Neural crest cell (in vitro differentiated cells): ENCODE data around the gene PATL2. TPM values are rescaled to one million over a fixed set of nuclear protein-coding genes. Genes with fewer than 3 reads are reported as not detected.
"Not testable (repeated sequence)": the region's sequence is repeated elsewhere in the genome, so short reads cannot be mapped to it uniquely, and the experiment has no call there.

Source experiments
- DNase-seq: peaks from one replicate; pipeline ENCODE4 v3.0.0; 2021; ENCODE audit warnings: low read depth, mixed read lengths, low spot score
- H3K27ac Mint-ChIP-seq: one replicate; pipeline ENCODE4 v1.8.0; 2021; ENCODE audit warnings: mild to moderate bottlenecking, mixed read lengths; ENCODE audit not compliant: unreplicated experiment
- H3K27me3 Mint-ChIP-seq: 2 replicates; pipeline ENCODE4 v1.8.0; 2021; ENCODE audit warnings: low read depth, mild to moderate bottlenecking, mixed read lengths
- H3K36me3 Mint-ChIP-seq: 2 replicates; pipeline ENCODE4 v1.8.0; 2021; ENCODE audit warnings: low read depth, mild to moderate bottlenecking, mixed read lengths
- H3K4me1 Mint-ChIP-seq: 2 replicates; pipeline ENCODE4 v1.8.0; 2021; ENCODE audit warnings: mixed read lengths
- H3K4me3 Mint-ChIP-seq: one replicate; pipeline ENCODE4 v1.8.0; 2021; ENCODE audit warnings: mild to moderate bottlenecking, mixed read lengths
- H3K9me3 Mint-ChIP-seq: 2 replicates; pipeline ENCODE4 v1.8.0; 2021; ENCODE audit warnings: mixed read lengths
- CTCF ChIP-seq: fragments of 200-600 bp; sonication (generic); conservative IDR thresholded peaks from 2 replicates; pipeline ENCODE4 v1.5.0; 2021; ENCODE audit warnings: antibody characterized with exemption, mild to moderate bottlenecking
- total RNA-seq: library from RNA; stranded (reverse); gene quantifications from 2 replicates; pipeline ENCODE4 v1.2.1, GENCODE V29; 2021

PATL2 gene
- total RNA-seq, 1 donor from 2014 or later: 0.35 TPM

GRCh38 chr15:44710236-44711095 is 657 bp downstream of the PATL2 start:
- peaks cover 2% of the 10 kb centered on the region for H3K36me3 Mint-ChIP-seq
- H3K9me3 Mint-ChIP-seq: no peaks in the 10 kb centered on the region
- H3K4me3 Mint-ChIP-seq: peak overlapping the region; percentile 100
- peaks cover 23% of the 10 kb centered on the region for H3K4me1 Mint-ChIP-seq
- no peak for TF ChIP-seq CTCF
- DNase-seq: no peak
- peak overlapping the region; percentile 99 for H3K27ac Mint-ChIP-seq
- H3K27me3 Mint-ChIP-seq: no peaks in the 10 kb centered on the region

GRCh38 chr15:44706946-44707636 is 4.0 kb downstream of the PATL2 start:
- H3K9me3 Mint-ChIP-seq: peaks cover 10% of the 10 kb centered on the region
- DNase-seq: no peak
- peaks cover 10% of the 10 kb centered on the region for H3K27me3 Mint-ChIP-seq
- no peaks in the 10 kb centered on the region for H3K36me3 Mint-ChIP-seq
- no peak overlapping the region for H3K4me3 Mint-ChIP-seq
- peaks cover 12% of the 10 kb centered on the region for H3K4me1 Mint-ChIP-seq
- H3K27ac Mint-ChIP-seq: peak overlapping the region; percentile 67
- no peak for TF ChIP-seq CTCF

GRCh38 chr15:44706401-44706800 is 4.7 kb downstream of the PATL2 start:
- Mint-ChIP-seq H3K27ac (no peak overlapping the region), H3K36me3 (no peaks in the 10 kb centered on the region), H3K4me3 (no peak overlapping the region), H3K27me3 (peaks cover 13% of the 10 kb centered on the region), H3K9me3 (peaks cover 11% of the 10 kb centered on the region), H3K4me1 (peaks cover 9% of the 10 kb centered on the region)
- no peak for TF ChIP-seq CTCF
- DNase-seq: no peak

GRCh38 chr15:44705986-44706385 is 5.1 kb downstream of the PATL2 start:
- H3K36me3 Mint-ChIP-seq: no peaks in the 10 kb centered on the region
- H3K9me3 Mint-ChIP-seq: peaks cover 11% of the 10 kb centered on the region
- DNase-seq: no peak
- H3K4me3 Mint-ChIP-seq: no peak overlapping the region
- no peak for TF ChIP-seq CTCF
- H3K27me3 Mint-ChIP-seq: peaks cover 16% of the 10 kb centered on the region
- no peak overlapping the region for H3K27ac Mint-ChIP-seq
- H3K4me1 Mint-ChIP-seq: peaks cover 5% of the 10 kb centered on the region

GRCh38 chr15:44700676-44701075 is 10.4 kb downstream of the PATL2 start:
- H3K4me1 Mint-ChIP-seq, H3K36me3 Mint-ChIP-seq, H3K27ac Mint-ChIP-seq, H3K4me3 Mint-ChIP-seq, DNase-seq: not testable (repeated sequence)
- peaks cover 24% of the 10 kb centered on the region for H3K9me3 Mint-ChIP-seq
- peaks cover 50% of the 10 kb centered on the region for H3K27me3 Mint-ChIP-seq

GRCh38 chr15:44698641-44699040 is 12.5 kb downstream of the PATL2 start:
- DNase-seq: no peak
- Mint-ChIP-seq H3K27ac (no peak overlapping the region), H3K9me3 (peaks cover 20% of the 10 kb centered on the region)

More at GRCh38 chr15:44698641-44699040, 12.5 kb downstream of the PATL2 start:
- Mint-ChIP-seq H3K4me1 (no peaks in the 10 kb centered on the region), H3K27me3 (peaks cover 54% of the 10 kb centered on the region), H3K36me3 (no peaks in the 10 kb centered on the region), H3K4me3 (no peak overlapping the region)
- no peak for TF ChIP-seq CTCF
